HepG2 (cell line): ENCODE results near the gene NTMT1. TPM values are rescaled to one million over a fixed set of nuclear protein-coding genes. Genes with fewer than 3 reads are reported as not detected.
A peak's percentile ranks its signal among the peaks of the same experiment; 100 is the strongest.

Source experiments
- BHLHE40 ChIP-seq: IDR thresholded peaks from 2 replicates; pipeline ENCODE4 v1.6.1; 2011; ENCODE audit warnings: low read length, improper control_type of control experiment
- ELF3 ChIP-seq: IDR thresholded peaks from 2 replicates; pipeline ENCODE4 v1.6.1; 2016; ENCODE audit warnings: missing genetic modification reagents, missing compliant biosample characterization
- FIP1L1 ChIP-seq: fragments of 200-400 bp; formaldehyde crosslinking; IDR thresholded peaks from 2 replicates; pipeline ENCODE4 v1.6.1; 2018; ENCODE audit warnings: low read depth, mild to moderate bottlenecking, low read length, moderate library complexity, borderline replicate concordance; ENCODE audit not compliant: insufficient read depth
- GLMP ChIP-seq: sonication (generic); formaldehyde crosslinking; IDR thresholded peaks from 2 replicates; pipeline ENCODE4 v1.9.0; 2021; ENCODE audit warnings: missing genetic modification reagents, mild to moderate bottlenecking, borderline replicate concordance
- HCFC1 ChIP-seq: fragments of 150-350 bp; IDR thresholded peaks from 2 replicates; pipeline ENCODE4 v1.6.1; 2014; ENCODE audit warnings: low read depth, low read length
- KLF12 ChIP-seq: sonication (generic); formaldehyde crosslinking; IDR thresholded peaks from 2 replicates; pipeline ENCODE4 v1.4.0; 2020; ENCODE audit warnings: missing genetic modification reagents, borderline replicate concordance
- MBD4 ChIP-seq: IDR thresholded peaks from 2 replicates; pipeline ENCODE4 v1.6.1; 2012; ENCODE audit warnings: low read length, inconsistent platforms, borderline replicate concordance
- PHF20 ChIP-seq: sonication (generic); formaldehyde crosslinking; IDR thresholded peaks from 2 replicates; pipeline ENCODE4 v1.5.0; 2020; ENCODE audit warnings: mild to moderate bottlenecking, missing genetic modification reagents
- PRDM10 ChIP-seq: sonication (generic); formaldehyde crosslinking; IDR thresholded peaks from 2 replicates; pipeline ENCODE4 v1.4.0; 2020; ENCODE audit warnings: low read depth, missing genetic modification reagents
- SP4 ChIP-seq: sonication (generic); formaldehyde crosslinking; IDR thresholded peaks from 2 replicates; pipeline ENCODE4 v1.8.1; 2023; ENCODE audit warnings: mild to moderate bottlenecking, missing genetic modification reagents
- TRIM24 ChIP-seq: sonication (generic); formaldehyde crosslinking; IDR thresholded peaks from 2 replicates; pipeline ENCODE4 v1.8.0; 2022; ENCODE audit warnings: mild to moderate bottlenecking, missing genetic modification reagents
- XRCC5 ChIP-seq: fragments of 200-400 bp; formaldehyde crosslinking; optimal IDR thresholded peaks from 2 replicates; pipeline ENCODE3; 2017; ENCODE audit warnings: mild to moderate bottlenecking, low read length
- YY1 ChIP-seq: IDR thresholded peaks from 2 replicates; pipeline ENCODE4 v1.6.1; 2011; ENCODE audit warnings: low read length, low read depth, moderate library complexity, mild to moderate bottlenecking; ENCODE audit not compliant: insufficient read depth, insufficient replicate concordance
- ZBTB38 ChIP-seq: sonication (generic); formaldehyde crosslinking; IDR thresholded peaks from 2 replicates; pipeline ENCODE4 v1.5.1; 2020; ENCODE audit warnings: mild to moderate bottlenecking, missing genetic modification reagents
- ZBTB7B ChIP-seq: sonication (generic); formaldehyde crosslinking; IDR thresholded peaks from 2 replicates; pipeline ENCODE4 v1.4.0; 2020; ENCODE audit warnings: missing genetic modification reagents
- ZNF446 ChIP-seq: sonication (generic); formaldehyde crosslinking; IDR thresholded peaks from 2 replicates; pipeline ENCODE4 v1.5.0; 2020; ENCODE audit warnings: mild to moderate bottlenecking, missing genetic modification reagents
- ZNF484 ChIP-seq: sonication (generic); formaldehyde crosslinking; IDR thresholded peaks from 2 replicates; pipeline ENCODE4 v1.5.1; 2020; ENCODE audit warnings: mild to moderate bottlenecking, low read depth, missing genetic modification reagents, borderline replicate concordance
- ZNF576 ChIP-seq: sonication (generic); formaldehyde crosslinking; IDR thresholded peaks from 2 replicates; pipeline ENCODE4 v1.4.0; 2020; ENCODE audit warnings: mild to moderate bottlenecking, missing genetic modification reagents
- ZNF670 ChIP-seq: sonication (generic); formaldehyde crosslinking; IDR thresholded peaks from 2 replicates; pipeline ENCODE4 v1.8.0; 2022; ENCODE audit warnings: mild to moderate bottlenecking, missing genetic modification reagents, borderline replicate concordance
- ZNF709 ChIP-seq: sonication (generic); formaldehyde crosslinking; IDR thresholded peaks from 2 replicates; pipeline ENCODE4 v1.5.0; 2020; ENCODE audit warnings: mild to moderate bottlenecking, missing genetic modification reagents
- ZNF776 ChIP-seq: sonication (generic); formaldehyde crosslinking; IDR thresholded peaks from 2 replicates; pipeline ENCODE4 v1.4.0; 2020; ENCODE audit warnings: mild to moderate bottlenecking, missing genetic modification reagents
- polyA plus RNA-seq, 8 experiments: library from polyadenylated mRNA; depleted of rRNA in 3 of 8; stranded (reverse) in 7 of 8; unstranded in 1 of 8; fragments of >200 nt; fragmentation: Illumina TruSeq in 4 of 8; extraction: Trizol in 4 of 8; gene quantifications; 2 replicates each; pipeline versions ENCODE4 v1.2.1 to v1.2.3, GENCODE V29; 2011 to 2016; ENCODE audit warnings: low read depth in 4 of 8, missing spikeins in 1 of 8, mixed read lengths in 1 of 8; ENCODE audit not compliant: insufficient read depth in 1 of 8
- total RNA-seq, 5 experiments: library from RNA; depleted of rRNA; stranded (reverse); fragments of >200 nt; fragmentation: Illumina TruSeq; extraction: Trizol; gene quantifications; 2 replicates each; pipeline ENCODE4 v1.2.3, GENCODE V29; 2016; ENCODE audit warnings: low read depth in 1 of 5
- TF ChIP-seq, protein P1 (sequence below): fragments of 450-650 bp; IDR thresholded peaks from 2 replicates; pipeline ENCODE4 v1.6.1; 2017
- TF ChIP-seq, protein P2 (sequence below): sonication (generic); formaldehyde crosslinking; IDR thresholded peaks from 2 replicates; pipeline ENCODE4 v1.4.0; 2020; ENCODE audit warnings: mild to moderate bottlenecking, missing genetic modification reagents

Gene NTMT1
- total and polyA plus RNA-seq, 2 of the 13 experiments (the other 11 are each of a cell fraction or from before 2014, with no cell fraction given): 49.1 to 53.8 TPM

DNA sequence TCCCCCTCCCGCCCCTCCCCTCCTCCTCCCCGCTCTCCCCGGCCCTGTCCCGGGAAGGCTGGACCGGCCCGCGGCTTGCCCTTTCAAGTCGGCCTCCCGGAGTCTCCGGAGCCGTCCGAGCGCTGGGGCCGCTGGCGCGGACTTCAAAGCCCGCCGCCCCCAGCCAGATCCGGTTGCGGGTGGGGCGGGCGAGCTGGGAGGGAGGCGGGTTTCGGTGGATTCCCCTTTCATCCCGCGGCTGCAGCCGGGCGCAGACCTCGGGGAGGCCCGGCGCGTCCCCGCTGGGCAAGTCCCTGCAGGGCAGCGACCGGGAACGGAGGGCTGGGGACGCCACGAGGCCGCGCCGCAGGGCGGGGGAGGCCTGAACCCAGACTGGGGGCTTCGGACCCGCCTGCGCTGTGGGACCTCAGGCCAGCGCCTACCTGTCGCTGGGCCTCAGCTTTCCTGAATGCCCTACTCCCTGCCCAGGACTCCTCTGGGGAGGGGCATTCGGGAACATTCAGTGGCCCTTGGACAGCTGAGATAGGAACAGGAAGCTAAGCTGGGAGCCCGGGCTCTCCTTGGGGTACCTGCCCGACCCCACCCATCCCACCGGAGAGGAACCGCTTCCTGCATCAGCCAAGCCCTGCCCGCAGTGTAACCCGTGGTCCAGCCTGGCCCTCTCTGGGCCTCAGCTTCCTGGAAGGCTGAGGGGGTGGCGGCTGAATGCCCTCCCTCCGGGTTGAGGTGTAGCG lies 28.4 kb upstream of the NTMT1 start (continued):
- peak; percentile 56; the same call in 1 of the 2 replicates for TF ChIP-seq PRDM10 (CRISPR knock-in tag)
- TF ChIP-seq PHF20 (CRISPR knock-in tag): peak; percentile 53; the same call in 1 of the 2 replicates
- peak; percentile 85 for TF ChIP-seq ELF3
- peak; percentile 72 for TF ChIP-seq SP4 (CRISPR knock-in tag)
- TF ChIP-seq ZNF446 (CRISPR knock-in tag): 0 out of 2 replicates have a peak, but pooled peaks have one; percentile 9
- peak; percentile 96 for TF ChIP-seq ZBTB7B (CRISPR knock-in tag)
- peak; percentile 47; the same call in 1 of the 2 replicates for TF ChIP-seq BHLHE40
- TF ChIP-seq ZBTB38: peak; percentile 69
- TF ChIP-seq, protein P1, sequence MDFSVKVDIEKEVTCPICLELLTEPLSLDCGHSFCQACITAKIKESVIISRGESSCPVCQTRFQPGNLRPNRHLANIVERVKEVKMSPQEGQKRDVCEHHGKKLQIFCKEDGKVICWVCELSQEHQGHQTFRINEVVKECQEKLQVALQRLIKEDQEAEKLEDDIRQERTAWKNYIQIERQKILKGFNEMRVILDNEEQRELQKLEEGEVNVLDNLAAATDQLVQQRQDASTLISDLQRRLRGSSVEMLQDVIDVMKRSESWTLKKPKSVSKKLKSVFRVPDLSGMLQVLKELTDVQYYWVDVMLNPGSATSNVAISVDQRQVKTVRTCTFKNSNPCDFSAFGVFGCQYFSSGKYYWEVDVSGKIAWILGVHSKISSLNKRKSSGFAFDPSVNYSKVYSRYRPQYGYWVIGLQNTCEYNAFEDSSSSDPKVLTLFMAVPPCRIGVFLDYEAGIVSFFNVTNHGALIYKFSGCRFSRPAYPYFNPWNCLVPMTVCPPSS: no peak
- no peak for TF ChIP-seq HCFC1
- peak; percentile 78; the same call in 1 of the 2 replicates for TF ChIP-seq KLF12
- peak; percentile 62 for TF ChIP-seq ZNF709 (CRISPR knock-in tag)
- no peak for TF ChIP-seq ZNF576 (CRISPR knock-in tag)
- peak; percentile 79 for TF ChIP-seq YY1
- TF ChIP-seq ZNF776 (CRISPR knock-in tag): peak; percentile 44
- no peak for TF ChIP-seq GLMP (CRISPR knock-in tag)
- TF ChIP-seq XRCC5: peak; percentile 68
- peak; percentile 91 for TF ChIP-seq ZNF670 (CRISPR knock-in tag)
- TF ChIP-seq ZNF484 (CRISPR knock-in tag): no peak
- no peak for TF ChIP-seq MBD4
- TF ChIP-seq TRIM24 (CRISPR knock-in tag): no peak
- TF ChIP-seq, protein P2, sequence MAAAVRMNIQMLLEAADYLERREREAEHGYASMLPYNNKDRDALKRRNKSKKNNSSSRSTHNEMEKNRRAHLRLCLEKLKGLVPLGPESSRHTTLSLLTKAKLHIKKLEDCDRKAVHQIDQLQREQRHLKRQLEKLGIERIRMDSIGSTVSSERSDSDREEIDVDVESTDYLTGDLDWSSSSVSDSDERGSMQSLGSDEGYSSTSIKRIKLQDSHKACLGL: peak; percentile 68; the same call in 1 of the 2 replicates
- TF ChIP-seq FIP1L1: no peak
